ENCODE results near the gene RHOT2. TPM values are rescaled to one million over a fixed set of nuclear protein-coding genes. Genes with fewer than 3 reads are reported as not detected.

RHOT2 gene
- total RNA-seq (2014; rRNA removed; shearing (Covaris generic)): 23.7 and 24.2 TPM in 2 replicates

- DNase-seq (ENCODE audit: low read depth): peak; percentile 86
Observed at GRCh38 chr16:667780-668518, at the start of gene RHOT2. Gene RHOT2 (plus strand): TSS chr16:668132. CDS start chr16:668200, 68 bp downstream.

GRCh38 chr16:619476-620100, 48.3 kb upstream of the RHOT2 start:
- DNase-seq (ENCODE audit: low read depth): no peak

GRCh38 chr16:620700-621525, 47.0 kb upstream of the RHOT2 start:
- DNase-seq (ENCODE audit: low read depth): no peak

GRCh38 chr16:621526-622105, 46.3 kb upstream of the RHOT2 start:
- DNase-seq (ENCODE audit: low read depth): no peak

GRCh38 chr16:622920-623280, 45.0 kb upstream of the RHOT2 start:
- no peak for DNase-seq (ENCODE audit: low read depth)

GRCh38 chr16:624526-625070, 43.3 kb upstream of the RHOT2 start:
- no peak for DNase-seq (ENCODE audit: low read depth)

GRCh38 chr16:625117-625976, 42.6 kb upstream of the RHOT2 start:
- no peak for DNase-seq (ENCODE audit: low read depth)

- DNase-seq (ENCODE audit: low read depth): no peak
Observed at GRCh38 chr16:625977-626765, 41.8 kb upstream of the RHOT2 start.

GRCh38 chr16:626787-627453, 41.0 kb upstream of the RHOT2 start:
- DNase-seq (ENCODE audit: low read depth): peak; percentile 88

- no peak for DNase-seq (ENCODE audit: low read depth)
Observed at GRCh38 chr16:627454-628239, 40.3 kb upstream of the RHOT2 start.

GRCh38 chr16:628321-629061, 39.4 kb upstream of the RHOT2 start:
- DNase-seq (ENCODE audit: low read depth): no peak

GRCh38 chr16:629185-629832, 38.6 kb upstream of the RHOT2 start:
- DNase-seq (ENCODE audit: low read depth): no peak

- DNase-seq (ENCODE audit: low read depth): no peak
Observed at GRCh38 chr16:629833-630248, 38.1 kb upstream of the RHOT2 start.

- no peak for DNase-seq (ENCODE audit: low read depth)
Observed at GRCh38 chr16:630249-630814, 37.6 kb upstream of the RHOT2 start.

- DNase-seq (ENCODE audit: low read depth): no peak
Observed at GRCh38 chr16:630815-631405, 37.0 kb upstream of the RHOT2 start, which contains the start of gene WFIKKN1. Gene WFIKKN1 (plus strand): TSS chr16:630985. CDS start chr16:631254, 269 bp downstream.

- no peak for DNase-seq (ENCODE audit: low read depth)
Observed at GRCh38 chr16:631808-632358, 36.0 kb upstream of the RHOT2 start.

Data from RPMI7951 (cell line).